Activated CD4-positive, CD25-positive, alpha-beta regulatory T cell treated with anti-CD3 and anti-CD28 coated beads, Interleukin-2, amount 50 U/mL, for 72 hours (primary cell): ENCODE data around the gene CAMKK2.

ENCODE experiments used
- DNase-seq: peaks from one replicate; pipeline ENCODE4 v3.0.0; 2021

Gene CAMKK2

GRCh38 chr12:121189131-121189530 is 107.4 kb downstream of the CAMKK2 start:
- no peak for DNase-seq

- no peak for DNase-seq
Observed at GRCh38 chr12:121188227-121188626, 108.3 kb downstream of the CAMKK2 start.
